Activated CD8-positive, alpha-beta memory T cell treated with anti-CD3 and anti-CD28 coated beads, Interleukin-2, amount 50 U/mL, for 48 hours (primary cell): ENCODE data around the gene SARM1.
A peak's percentile ranks its signal among the peaks of the same experiment; 100 is the strongest.

Experiments
- DNase-seq: peaks from one replicate; pipeline ENCODE4 v3.0.0-alpha.2; 2020

Gene SARM1

DNA sequence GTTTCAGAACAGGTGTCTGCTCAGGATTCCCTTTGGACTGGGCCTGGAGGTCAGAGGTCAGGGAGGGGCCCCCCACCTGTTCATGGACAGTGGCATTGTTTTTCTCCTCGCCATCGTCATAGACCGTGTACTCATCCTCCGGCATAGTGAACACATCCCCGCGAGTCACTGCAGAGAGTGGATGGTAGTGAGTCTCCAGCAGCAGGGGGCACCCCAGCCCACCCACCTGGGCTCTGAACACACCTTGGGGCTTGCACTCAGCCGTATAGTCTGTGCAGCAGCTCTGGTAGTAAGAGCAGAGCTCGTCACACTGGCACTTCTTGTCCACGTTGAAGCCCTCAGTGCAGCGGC lies 1.8 kb upstream of the SARM1 start:
- DNase-seq = no peak

DNA sequence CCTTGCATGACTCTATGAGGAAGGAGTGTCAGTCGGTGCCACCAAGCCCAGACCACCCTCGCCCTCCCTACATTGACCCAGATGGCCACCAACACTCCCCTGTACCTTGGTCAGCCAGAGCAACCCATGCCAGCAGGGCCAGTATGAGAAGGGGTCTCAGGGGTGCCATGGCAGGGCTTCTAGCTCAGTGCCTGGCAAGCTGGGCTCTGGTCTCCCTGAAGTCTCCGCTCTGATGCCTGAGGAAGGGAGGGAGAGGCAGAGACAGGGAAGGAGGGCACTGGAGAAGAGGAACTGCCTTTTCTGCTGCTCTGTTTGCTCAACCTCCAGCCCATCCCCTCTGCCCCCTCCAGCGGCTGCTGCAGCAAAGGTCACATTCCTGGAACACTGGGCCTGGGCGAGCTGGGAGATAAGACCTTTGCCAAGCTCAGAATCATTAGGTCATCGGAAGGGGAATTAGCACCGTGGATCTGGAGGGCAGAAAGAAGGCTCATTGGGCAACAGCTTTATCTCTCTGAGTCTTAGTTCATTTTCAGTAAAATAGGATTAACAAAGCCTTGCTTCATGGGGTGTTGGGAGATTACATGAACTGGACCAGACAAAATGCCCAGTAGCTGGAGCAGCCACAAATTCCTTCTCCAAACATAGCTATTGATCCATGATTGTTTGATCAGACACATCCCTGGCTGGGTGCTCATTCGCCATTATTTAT lies 1.3 kb upstream of the SARM1 start, which contains the start of gene VTN:
Gene VTN (minus strand): TSS at position 273 of the 709 bp plus-strand sequence. CDS start 104 bp downstream, at position 169.
- DNase-seq = no peak

DNA sequence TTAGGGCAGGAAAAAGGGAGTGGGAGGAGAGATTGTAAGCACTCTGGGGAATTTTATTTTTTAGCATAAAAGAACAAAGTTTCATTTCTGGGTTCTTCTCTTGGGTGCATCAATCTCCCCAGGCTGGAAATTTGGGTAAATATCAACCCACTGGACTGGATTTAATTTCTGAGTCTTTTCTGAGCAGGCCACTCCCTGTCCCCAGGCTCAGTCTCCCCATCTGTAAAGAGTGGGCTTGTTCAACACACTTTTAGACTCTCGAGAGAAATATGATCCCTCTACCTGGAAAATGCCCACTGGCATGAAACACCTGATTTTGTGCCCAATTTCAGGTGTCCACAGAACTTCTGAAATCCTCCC lies 770 bp upstream of the SARM1 start:
- DNase-seq = no peak

DNA sequence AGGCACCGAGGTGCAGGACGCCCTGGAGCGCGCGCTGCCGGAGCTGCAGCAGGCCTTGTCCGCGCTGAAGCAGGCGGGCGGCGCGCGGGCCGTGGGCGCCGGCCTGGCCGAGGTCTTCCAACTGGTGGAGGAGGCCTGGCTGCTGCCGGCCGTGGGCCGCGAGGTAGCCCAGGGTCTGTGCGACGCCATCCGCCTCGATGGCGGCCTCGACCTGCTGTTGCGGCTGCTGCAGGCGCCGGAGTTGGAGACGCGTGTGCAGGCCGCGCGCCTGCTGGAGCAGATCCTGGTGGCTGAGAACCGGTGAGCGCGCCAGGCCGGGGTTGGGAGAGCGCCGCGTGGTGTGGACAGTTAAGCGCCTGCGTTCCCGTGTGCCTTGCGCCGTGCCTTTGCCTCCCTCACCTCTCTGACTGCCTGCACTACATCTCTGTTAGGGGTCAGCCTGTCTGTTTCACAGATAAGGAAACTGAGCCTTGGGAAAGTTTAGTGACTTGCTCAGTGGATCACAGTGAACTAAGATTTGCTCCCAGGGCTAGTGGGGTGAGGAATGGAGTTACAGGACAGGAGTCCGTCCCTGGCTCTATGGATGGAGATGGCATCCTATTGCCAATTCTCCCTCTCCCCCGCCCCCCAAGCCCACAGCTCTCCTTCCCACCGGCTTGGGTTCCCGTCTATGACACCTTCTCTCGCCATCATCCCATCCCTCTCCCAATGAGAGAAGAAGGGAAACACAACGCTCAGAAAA lies 880 bp downstream of the SARM1 start:
- DNase-seq = no peak

DNA sequence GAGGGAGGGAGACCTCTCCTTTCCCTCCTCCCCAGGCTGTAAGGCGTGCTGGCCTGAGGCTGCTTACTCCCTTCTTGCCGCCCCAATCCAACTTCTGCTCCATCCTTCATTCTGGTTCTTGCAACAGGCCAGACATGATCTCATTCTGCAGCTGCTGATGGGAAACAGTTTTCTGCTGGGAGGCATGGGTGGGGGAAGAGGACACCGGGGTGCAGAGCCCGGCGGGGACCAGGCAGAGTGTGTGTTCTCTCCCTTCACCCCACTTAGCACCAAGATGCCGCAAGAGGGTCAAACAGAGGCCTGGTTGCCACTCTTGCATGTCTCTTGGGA lies 1.4 kb downstream of the SARM1 start:
- DNase-seq = no peak

DNA sequence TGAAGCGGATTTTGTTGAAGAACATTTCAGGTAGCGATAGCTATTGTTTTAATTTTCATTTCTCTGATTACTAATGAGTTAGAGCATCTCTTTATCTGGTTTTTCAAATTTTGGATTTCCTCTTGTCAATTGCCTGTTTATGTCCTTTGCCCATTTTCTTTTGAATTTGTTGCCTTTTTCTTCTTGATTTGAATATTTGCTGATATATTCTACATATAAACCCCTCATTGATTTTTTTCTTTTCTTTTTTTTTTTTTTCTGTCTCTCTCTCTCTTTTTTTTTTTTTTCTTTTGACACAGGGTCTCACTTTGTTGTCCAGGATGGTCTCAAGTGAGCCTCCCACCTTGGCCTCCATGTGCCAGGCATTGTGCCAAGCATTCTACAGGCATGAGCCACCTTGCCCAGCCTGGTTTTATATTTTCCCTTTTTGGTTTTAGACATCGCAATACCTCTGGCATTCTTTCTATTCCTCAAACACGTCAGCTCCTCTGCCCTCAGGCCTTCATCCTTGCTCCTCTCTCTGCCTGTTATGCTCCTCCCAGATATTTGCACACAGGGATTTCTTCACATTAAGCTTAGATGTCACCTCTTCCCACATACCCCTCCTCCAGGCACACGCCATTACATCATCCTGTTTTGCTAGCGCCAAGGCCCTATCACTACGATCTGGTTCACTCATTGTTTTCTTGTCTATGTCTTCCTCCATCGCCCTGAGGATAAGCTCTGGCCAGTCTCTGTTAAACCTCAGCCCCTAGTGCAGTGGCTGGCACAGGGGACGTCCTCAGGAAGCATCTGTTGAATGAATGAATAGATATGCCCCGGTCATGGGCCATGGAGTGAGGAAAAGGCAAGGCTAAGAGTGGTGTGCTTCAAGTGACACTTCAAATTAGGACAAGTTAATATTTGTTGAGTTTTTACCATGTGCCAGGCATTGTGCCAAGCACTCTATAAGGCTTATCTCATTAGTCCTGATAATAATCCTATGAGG lies 8.6 kb downstream of the SARM1 start:
- DNase-seq = no peak

DNA sequence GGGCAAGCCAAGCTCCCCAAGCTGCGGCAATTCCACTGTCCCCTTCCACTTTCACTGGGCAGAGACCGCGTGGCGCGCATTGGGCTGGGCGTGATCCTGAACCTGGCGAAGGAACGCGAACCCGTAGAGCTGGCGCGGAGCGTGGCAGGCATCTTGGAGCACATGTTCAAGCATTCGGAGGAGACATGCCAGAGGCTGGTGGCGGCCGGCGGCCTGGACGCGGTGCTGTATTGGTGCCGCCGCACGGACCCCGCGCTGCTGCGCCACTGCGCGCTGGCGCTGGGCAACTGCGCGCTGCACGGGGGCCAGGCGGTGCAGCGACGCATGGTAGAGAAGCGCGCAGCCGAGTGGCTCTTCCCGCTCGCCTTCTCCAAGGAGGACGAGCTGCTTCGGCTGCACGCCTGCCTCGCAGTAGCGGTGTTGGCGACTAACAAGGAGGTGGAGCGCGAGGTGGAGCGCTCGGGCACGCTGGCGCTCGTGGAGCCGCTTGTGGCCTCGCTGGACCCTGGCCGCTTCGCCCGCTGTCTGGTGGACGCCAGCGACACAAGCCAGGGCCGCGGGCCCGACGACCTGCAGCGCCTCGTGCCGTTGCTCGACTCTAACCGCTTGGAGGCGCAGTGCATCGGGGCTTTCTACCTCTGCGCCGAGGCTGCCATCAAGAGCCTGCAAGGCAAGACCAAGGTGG lies 9.8 kb downstream of the SARM1 start:
- no peak for DNase-seq

DNA sequence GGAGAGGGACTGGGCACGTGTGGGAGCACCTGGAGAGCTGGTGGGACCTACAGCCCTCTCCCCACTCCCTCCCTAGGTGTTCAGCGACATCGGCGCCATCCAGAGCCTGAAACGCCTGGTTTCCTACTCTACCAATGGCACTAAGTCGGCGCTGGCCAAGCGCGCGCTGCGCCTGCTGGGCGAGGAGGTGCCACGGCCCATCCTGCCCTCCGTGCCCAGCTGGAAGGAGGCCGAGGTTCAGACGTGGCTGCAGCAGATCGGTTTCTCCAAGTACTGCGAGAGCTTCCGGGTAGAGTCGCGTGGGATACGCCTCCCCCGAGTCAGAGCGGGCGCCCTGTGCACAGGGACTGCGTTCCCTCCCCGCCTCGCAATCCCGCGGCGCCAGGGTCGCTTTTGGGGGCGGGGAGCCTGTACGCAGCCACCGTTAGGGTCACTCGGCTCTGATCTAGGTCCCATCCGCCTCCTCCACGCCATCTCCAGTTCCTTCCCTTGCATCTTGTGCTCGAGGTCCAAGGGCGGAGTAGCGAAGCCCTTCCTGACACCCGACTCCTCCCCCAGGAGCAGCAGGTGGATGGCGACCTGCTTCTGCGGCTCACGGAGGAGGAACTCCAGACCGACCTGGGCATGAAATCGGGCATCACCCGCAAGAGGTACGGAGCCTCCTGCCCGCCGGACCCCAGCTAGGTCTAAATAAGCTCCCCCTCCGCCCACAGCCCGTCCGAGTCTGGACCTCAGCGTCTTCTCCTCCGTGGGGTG lies 13.0 kb downstream of the SARM1 start:
- peak; percentile 83 for DNase-seq

DNA sequence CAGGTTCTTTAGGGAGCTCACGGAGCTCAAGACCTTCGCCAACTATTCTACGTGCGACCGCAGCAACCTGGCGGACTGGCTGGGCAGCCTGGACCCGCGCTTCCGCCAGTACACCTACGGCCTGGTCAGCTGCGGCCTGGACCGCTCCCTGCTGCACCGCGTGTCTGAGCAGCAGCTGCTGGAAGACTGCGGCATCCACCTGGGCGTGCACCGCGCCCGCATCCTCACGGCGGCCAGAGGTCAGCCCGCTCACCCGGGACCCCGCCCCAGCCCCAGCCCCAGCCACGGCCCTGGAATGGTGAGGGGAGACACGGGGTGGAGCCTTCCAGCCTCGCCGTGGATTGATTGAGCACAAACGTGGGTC lies 13.5 kb downstream of the SARM1 start:
- no peak for DNase-seq

DNA sequence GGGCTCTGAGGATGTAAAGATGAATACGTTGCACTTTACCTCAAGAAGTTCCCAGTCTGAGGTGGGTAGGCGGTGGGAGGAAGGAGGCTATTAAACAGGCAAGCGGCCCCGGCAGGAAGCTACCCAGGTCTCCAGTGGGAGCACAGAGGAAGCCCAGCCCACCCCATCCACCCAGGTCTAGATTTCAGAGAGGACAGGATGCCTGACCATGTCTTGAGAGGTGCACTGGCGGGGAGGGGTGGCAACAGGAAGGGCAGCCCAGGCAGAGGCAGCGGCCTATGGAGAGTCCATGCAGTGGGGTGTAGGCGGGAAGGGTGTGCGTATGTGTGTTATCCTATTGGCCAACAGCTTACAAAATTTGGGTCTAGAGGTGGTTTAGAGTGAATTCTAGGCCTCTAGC lies 13.9 kb downstream of the SARM1 start:
- DNase-seq = no peak

DNA sequence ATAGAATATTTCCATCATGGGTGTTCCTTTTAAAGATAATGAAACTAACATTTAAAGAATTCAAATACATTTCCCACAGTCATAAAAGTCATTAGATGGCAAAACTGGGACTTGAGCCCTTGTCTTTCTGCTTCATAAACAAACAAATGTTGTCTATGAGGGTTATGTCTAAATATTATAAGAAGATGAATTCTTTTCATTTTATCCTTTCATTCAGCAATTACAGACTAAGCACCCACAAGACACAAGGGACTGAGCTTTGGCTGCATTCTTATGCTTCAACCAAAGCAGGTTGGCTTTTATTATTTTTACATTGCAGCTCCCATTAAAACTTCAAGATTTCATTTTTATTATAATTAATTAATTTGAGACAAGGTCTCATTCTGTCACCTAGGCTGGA lies 14.9 kb downstream of the SARM1 start:
- DNase-seq = no peak

DNA sequence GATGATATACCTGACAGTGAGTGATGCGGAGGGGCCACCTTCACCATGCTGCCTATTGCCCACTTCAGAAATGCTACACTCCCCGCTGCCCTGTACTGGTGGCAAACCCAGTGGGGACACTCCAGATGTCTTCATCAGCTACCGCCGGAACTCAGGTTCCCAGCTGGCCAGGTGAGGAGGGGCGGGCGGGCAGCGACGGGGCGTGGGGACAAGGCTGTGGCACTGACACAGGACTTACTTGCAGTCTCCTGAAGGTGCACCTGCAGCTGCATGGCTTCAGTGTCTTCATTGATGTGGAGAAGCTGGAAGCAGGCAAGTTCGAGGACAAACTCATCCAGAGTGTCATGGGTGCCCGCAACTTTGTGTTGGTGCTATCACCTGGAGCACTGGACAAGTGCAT lies 16.6 kb downstream of the SARM1 start:
- DNase-seq = no peak

DNA sequence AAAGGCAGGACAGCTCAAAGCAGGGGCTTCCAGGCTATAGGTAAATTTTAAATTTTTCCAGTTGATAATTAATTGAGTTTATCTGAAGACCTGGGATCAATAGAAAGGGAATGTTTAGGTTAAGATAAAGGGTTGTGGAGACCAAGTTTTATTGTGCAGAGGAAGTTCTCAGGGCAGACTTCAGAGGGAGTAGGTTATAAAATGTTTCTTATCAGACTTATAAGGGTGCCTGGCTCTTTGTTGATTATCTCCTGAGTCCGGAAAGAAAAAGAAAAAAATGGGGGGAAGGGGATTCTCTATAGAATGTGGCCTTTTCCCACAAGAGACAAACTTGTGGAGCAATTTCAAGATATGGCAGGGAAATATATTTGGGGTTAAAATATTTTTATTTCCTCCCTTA lies 18.6 kb downstream of the SARM1 start:
- DNase-seq = no peak

DNA sequence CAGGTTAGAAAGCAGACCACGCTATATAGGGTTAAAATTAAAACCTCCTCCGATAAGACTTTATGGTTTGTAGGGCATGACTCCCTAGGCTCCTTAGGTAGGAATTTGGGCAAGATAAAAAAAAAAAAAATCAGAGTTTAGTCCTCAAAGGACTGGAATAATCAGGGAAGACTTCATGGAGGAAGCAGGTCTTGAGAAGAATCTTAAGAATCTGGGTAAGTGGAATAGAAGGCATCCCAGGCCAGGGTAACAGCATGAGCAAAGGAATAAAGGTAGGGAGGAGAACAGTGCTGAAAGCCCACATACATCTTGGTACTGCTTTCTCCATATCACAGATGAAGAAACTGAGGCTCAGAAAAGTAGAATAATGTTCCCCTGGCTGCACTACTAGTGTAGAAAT lies 19.1 kb downstream of the SARM1 start:
- no peak for DNase-seq

DNA sequence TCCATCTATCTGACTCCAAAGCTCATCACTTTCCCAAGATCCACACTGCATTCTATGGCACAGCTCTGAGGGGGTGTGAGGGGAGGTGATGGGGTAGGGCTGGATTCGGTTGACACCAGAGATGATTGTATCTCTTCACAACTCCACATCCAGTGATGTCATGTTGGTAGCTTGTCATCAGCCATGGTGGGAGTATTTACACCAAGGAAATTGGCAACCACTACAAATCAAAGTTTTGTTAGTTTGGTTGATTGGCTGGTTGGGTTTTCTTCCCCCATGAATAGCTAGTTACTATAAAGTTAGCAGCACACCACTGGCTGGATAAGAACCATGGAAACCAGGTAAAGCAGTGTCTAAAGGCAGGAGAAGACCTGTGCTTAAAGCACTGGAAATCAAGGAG lies 19.5 kb downstream of the SARM1 start:
- DNase-seq = no peak

DNA sequence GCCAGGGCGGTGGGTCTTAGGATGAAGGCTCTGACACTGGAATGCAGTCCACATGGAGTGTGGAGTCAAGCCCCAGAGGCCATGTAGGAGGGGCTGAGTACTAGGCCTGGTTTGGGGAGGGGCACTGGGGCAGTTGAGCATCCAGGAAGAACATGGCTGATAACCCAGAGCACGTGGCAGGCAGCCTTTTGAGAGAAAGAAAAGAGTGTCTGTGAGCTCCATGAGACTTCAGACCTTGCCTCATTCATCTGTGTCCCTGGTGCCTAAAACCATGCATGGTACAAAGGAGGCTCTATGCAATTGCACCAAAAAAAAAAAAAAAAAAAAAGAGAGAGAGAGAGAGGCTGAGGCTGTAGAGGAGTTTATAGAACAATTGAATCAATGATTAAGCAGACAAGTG lies 19.9 kb downstream of the SARM1 start:
- DNase-seq = no peak

DNA sequence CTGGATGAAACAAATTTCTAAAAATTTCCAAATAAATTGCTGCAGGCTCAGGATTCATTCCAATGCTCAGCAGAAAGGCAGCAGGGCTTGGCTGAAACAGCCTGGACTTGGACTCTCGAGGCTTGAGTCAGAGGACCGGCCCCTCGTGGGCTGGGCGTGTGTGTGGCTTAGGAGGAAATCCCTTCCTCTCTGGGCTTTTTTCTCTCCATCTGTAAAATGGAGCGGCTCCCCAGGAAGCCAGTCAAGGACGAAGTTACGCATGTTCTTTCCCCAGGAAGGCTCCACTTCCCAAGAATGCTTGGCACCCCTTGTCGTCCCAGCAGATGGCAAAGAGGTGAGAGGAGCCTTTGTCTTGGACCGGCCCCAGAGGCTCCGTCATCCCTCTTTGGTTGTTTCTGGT lies 21.0 kb downstream of the SARM1 start:
- no peak for DNase-seq

DNA sequence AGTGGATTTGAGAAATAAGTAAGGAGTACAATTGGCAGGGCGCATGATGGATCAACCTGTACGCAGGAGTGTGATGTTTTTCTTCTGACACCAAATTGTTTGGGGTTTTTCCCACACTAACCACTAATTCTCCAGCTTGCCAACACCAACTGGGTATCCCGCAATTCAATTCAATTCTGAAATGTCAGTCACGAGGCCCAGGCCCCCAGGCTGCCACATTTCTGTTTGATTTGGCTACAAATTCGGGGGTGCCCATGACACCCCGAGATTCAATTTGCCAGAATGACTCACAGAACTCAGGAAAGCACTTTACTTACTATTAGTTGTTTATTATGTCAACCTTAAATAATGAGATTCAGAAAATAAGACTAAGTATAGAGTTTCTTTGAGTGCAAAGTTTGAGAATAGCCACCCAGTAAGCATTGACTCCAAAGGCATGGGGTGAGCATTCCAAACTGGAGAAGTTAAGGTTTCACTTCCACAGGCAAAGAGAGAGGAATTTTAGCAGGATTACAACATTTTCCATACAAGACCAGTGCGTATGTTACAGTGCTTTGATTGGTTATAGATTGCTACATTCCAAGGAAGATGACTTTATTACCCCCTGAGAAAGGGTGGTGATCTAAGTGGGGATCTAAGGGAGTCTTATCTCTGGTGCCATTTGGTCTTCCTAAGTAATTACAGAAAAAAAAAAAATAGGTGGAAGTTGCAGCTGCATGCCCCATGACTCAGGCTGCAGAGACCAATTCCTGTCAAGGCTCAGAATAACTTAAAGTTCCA lies 23.0 kb downstream of the SARM1 start:
- DNase-seq = no peak

DNA sequence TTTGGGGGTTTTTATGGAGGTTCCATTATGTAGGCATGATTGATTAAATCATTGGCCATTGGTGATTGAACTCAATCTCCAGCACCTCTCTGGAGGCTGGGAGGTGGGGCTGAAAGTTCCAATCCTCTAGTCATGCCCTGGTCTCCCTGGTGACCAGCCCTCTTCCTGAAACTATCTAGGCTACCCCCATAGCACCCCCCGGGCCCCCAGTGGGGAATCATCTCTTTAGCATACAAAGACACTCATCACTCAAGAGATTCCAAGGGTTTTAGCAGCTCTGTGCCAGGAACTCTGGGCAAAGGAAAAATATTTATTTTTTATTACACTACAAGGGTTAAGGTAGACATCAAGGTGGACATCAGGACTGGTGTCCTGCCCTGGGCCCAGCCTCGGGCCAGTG lies 23.9 kb downstream of the SARM1 start:
- DNase-seq = no peak

DNA sequence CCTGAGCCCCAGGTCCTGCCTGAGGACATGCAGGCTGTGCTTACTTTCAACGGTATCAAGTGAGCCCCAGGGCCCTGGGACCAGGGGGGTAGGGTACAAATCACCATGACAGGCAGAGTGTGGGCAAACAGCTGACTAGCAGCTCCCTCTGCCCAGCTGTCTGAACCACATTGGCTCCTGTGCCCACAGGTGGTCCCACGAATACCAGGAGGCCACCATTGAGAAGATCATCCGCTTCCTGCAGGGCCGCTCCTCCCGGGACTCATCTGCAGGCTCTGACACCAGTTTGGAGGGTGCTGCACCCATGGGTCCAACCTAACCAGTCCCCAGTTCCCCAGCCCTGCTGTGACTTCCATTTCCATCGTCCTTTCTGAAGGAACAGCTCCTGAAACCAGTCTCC lies 24.5 kb downstream of the SARM1 start:
- DNase-seq = no peak

DNA sequence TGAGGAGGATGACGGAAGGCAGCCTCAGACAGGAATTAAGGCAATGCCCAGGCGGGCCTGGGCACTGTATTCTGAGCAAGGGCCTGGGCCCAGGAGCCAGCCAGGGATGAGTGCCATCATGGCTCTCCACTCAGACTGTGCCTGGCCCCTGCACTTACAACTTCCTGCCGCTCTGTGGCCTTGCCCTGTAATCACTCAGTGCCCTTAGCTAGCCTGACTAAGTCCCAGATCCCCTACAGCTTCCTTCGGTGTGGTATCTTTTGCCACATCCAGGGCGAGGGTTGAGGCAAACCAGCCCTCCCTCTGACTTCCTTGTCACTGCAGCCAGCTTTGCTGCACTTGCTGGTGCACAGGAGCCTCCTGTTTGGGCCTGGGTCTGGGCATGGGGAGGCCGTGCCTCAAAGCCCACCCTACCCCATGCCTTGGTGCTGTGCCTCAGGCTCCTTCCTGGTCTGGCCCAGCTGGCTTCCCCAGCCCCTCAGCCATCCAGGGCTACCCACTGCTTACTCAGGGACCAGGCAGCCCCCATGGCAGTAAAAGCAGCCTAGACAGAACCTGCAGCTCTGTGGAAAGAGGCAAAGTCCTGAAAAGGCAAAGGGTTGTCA lies 25.2 kb downstream of the SARM1 start:
- DNase-seq = no peak
